Right lobe of liver (tissue), 4 donors: Measurements from ENCODE around the gene BCAR3.

Source experiments
- POLR2A ChIP-seq: fragments of 450-650 bp; IDR thresholded peaks from one replicate; pipeline ENCODE4 v1.6.1; 2017; ENCODE audit warnings: antibody characterized with exemption, mild to moderate bottlenecking
- TF ChIP-seq, protein P1 (sequence below), 4 donors: fragments of 200-600 bp in 3 of 4; fragments of 450-650 bp in 1 of 4; IDR thresholded peaks; one replicate each; pipeline versions ENCODE4 v1.5.1 to v1.8.0; 2016 to 2022; ENCODE audit warnings: antibody characterized with exemption in 4 of 4, mild to moderate bottlenecking in 2 of 4
- donor health status: DM: no; HTN: no; CAD: no.
- donor health status: DM: no; HTN: no; CAD: no.
- donor health status: DM: no; HTN: yes; CAD: no.

DNA sequence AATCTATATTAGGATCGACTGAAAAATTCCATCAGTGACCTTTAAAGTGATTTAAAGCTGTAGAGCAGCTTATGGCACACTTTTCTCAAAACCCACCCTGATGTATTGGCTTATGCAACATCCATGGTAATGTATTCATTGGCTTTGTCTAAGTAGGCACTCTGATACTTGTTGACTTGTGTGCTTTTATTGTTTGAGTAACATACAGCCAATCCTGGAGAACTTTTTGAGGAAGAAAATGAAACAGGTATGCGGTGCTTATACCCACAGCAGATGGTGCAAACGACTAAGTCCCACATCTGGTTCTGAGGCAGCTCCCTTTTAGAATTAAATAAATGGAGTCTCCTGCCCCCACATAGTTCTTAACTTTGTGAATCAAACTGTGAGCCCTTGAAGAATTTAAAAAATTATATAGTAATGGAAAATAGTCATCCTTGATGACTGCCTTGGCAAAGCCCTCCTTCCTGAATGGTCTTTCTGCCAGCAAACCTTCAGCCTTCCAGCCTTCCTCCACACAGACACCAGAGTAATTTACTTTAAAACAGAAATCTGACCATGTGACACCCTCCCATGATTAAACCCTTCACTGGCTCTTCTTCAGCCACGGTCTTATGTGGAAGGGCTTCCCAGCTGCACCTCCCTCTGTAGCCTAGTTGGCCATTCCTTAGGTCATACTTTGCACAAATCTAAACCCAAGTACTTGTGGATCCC is 116.0 kb downstream of the BCAR3 start:
- TF ChIP-seq, protein P1, sequence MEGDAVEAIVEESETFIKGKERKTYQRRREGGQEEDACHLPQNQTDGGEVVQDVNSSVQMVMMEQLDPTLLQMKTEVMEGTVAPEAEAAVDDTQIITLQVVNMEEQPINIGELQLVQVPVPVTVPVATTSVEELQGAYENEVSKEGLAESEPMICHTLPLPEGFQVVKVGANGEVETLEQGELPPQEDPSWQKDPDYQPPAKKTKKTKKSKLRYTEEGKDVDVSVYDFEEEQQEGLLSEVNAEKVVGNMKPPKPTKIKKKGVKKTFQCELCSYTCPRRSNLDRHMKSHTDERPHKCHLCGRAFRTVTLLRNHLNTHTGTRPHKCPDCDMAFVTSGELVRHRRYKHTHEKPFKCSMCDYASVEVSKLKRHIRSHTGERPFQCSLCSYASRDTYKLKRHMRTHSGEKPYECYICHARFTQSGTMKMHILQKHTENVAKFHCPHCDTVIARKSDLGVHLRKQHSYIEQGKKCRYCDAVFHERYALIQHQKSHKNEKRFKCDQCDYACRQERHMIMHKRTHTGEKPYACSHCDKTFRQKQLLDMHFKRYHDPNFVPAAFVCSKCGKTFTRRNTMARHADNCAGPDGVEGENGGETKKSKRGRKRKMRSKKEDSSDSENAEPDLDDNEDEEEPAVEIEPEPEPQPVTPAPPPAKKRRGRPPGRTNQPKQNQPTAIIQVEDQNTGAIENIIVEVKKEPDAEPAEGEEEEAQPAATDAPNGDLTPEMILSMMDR (IDR thresholded peaks at IDR 0.05): no peak
- no peak for TF ChIP-seq POLR2A
